NCI-H226 (cell line): ENCODE results near the gene LCE3B.

Experiments
- DNase-seq: peaks from one replicate; pipeline ENCODE4 v3.0.0-alpha.2; 2015

LCE3B gene

DNA sequence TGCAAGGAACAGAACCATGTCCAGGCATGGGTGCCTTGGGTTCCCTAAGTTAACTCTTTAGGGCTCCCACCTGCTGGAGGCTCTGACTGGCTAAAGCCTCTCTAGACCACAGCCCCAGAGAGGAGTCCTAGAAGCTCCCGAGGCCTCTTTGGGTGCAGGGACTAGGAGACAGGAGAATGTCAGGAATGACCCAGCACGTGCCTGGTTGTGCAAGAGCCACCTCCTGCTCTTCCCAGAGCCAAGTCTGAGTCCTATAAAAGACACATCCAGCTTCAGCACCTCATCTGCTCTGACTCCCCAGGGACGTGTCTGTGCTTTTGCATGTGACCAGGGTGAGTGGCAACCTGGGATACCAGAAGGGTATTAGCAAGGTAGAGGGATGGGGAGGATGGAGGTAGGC, 49.5 kb downstream of the LCE3B start, which contains the start of gene LCE2D:
Gene LCE2D (plus strand): TSS at position 283 of the 400 bp plus-strand sequence. CDS start 726 bp downstream, outside the sequence.
- no peak for DNase-seq
